Hematopoietic multipotent progenitor cell treated with erythropoietin and hydrocortisone succinate and interleukin-3 and kit ligand, for 15 days (in vitro differentiated cells): Measurements from ENCODE around the gene KHNYN.

Experiments
- DNase-seq: peaks from one replicate; pipeline ENCODE4 v3.0.0-alpha.2; 2015; ENCODE audit warnings: low spot score

KHNYN gene

GRCh38 chr14:24401810-24402702 is 27.7 kb upstream of the KHNYN start:
- no peak for DNase-seq

- DNase-seq = no peak
Observed at GRCh38 chr14:24403294-24403998, 26.3 kb upstream of the KHNYN start.

GRCh38 chr14:24404814-24405213 is 24.9 kb upstream of the KHNYN start:
- DNase-seq = no peak

- no peak for DNase-seq
Observed at GRCh38 chr14:24406416-24406815, 23.3 kb upstream of the KHNYN start.

GRCh38 chr14:24407608-24408325 is 22.0 kb upstream of the KHNYN start:
- no peak for DNase-seq

- no peak for DNase-seq
Observed at GRCh38 chr14:24408764-24409163, 21.0 kb upstream of the KHNYN start.

GRCh38 chr14:24409192-24409591 is 20.6 kb upstream of the KHNYN start:
- no peak for DNase-seq

- DNase-seq = no peak
Observed at GRCh38 chr14:24409956-24410355, 19.8 kb upstream of the KHNYN start.

GRCh38 chr14:24411443-24412389 is 18.0 kb upstream of the KHNYN start:
- peak; percentile 61 for DNase-seq

GRCh38 chr14:24414077-24414476 is 15.7 kb upstream of the KHNYN start:
- no peak for DNase-seq

- DNase-seq = no peak
Observed at GRCh38 chr14:24414732-24415420, 14.9 kb upstream of the KHNYN start.

- DNase-seq = no peak
Observed at GRCh38 chr14:24415421-24416253, 14.1 kb upstream of the KHNYN start.

GRCh38 chr14:24416254-24416931 is 13.4 kb upstream of the KHNYN start:
- DNase-seq = no peak

- DNase-seq = no peak
Observed at GRCh38 chr14:24416932-24417619, 12.7 kb upstream of the KHNYN start.

GRCh38 chr14:24417832-24418491 is 11.8 kb upstream of the KHNYN start:
- no peak for DNase-seq

GRCh38 chr14:24418492-24418873 is 11.3 kb upstream of the KHNYN start:
- DNase-seq = no peak

GRCh38 chr14:24422261-24422660 is 7.5 kb upstream of the KHNYN start:
- DNase-seq = no peak
